HG03575 (cell line): Measurements from ENCODE around the gene LRP1.

Experiments used
- ATAC-seq: cut with Tn5 transposase; IDR thresholded peaks from one replicate; pipeline ENCODE4 v1.9.1; 2021; ENCODE audit not compliant: unreplicated experiment, insufficient number of reproducible peaks, low FRiP score; ENCODE audit errors: extremely low read depth

Gene LRP1

DNA sequence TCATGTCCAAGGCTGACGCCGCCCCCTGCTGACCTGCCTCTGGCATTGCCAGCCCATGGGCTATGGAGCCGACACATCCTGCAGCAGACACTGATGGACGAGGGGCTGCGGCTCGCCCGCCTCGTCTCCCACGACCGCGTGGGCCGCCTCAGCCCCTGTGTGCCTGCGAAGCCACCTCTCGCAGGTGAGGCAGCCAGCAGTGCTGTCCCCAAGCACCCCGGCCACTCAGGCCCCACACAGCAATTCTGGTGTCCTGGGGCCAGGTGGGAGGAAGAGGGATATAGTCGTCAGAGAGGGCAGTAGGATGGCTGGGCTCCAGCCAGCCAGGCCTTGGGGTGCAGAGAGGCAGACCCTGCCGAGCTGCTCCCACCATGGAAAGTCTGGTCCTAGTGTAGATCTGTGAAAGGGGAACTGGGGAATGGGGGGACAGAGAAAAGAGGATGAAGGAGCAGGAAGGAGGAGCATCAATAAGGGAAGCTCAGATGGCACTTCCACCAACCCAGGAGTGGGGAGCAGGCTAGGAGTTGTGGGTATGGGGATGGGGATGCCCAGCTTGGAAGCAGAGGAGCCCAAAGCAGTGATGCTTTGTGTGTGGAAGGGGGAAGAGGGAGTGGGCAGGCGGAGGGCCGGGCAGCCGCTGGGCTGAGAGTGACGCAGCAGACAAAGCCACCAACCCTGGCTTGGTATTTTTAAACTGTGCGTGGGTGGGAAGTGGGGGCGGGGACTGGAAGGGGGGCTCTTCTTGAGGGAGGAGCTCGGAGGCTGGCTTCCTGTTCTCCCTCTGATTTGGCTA is 34.7 kb upstream of the LRP1 start:
- no peak for ATAC-seq

DNA sequence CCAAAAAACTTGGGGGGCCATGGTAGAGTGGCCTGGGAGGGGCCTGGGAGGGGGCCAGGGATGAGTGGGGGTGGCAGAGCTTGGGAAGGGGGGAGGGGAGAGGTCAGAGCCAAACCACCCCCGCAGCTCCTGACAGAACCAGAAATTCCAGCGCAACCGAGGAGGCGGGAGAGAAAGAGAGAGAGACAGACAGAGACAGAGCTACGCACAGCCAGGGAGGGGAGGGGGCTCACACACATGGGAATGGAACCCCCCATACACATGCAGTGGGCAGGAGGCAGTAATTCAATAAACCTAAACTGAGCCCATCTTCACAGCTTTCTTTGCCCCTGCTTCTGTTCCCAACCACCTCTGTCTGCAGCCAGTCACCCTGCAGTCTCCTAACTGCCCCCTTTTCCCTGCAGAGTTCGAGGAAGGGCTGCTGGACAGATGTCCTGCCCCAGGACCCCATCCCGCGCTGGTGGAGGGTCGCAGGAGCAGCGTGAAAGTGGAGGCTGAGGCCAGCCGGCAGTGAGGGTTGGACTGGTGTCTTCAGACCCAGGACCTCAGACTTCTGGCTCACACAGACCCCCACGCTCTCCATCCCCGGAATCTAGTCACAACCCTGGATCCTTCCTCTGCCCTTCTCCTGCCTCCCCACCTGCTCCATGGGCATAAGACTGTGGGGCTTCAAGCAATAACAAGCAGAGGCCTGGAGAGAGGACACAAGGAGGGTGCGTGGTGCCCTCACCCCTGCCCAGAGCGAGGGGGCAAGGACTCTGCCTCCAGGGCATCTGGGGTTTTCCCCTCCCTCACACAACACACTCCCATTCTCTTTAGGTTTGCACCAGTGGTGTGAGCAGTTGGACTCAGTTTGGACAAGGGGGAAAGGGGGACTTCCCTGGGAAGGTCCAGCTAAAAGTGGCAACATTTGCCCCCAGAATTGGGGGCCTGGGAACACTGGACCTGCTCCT is 33.8 kb upstream of the LRP1 start:
- no peak for ATAC-seq

DNA sequence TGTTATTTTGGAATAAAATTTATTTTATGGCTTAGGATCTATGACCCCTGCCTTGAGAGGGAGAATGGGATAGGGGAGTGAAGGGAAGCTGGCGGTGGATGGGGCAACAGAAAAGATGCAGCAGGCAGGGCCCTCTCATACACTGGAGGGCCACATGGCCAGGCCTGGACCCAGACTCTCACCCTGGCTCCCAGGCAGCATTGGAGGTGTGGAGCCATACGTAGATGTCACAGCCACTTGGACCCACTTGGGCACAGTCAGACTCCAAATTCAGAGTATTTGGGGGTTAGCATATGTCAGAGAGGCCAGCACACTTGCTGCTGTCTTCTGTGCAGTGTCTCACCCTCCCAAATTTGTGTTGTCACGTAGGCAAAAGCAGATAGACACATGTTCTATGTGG is 32.8 kb upstream of the LRP1 start:
- no peak for ATAC-seq

DNA sequence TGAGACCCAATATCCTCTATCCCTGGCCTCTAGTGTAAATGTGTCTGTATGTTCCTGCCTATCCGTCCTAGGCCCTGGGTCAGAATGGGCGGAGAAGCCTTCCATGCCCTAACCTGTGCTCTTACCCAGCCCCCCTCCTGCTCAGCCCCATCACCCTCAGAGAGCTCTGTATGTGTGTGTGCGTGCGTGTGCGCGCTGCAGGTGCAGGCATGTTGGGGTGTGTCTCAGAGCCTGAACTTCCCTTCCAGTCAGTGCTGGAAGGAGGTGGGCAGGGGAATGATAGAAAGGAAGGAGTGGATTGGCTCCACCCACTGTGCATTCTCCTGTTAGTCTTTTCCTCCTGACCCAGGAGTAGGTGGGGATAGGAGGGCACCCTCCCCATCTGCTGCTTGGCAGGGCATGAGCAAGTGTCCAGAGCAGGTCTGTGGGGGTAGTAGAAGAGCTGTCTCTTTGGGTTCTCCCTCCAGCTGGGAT is 32.1 kb upstream of the LRP1 start:
- ATAC-seq, result no peak

DNA sequence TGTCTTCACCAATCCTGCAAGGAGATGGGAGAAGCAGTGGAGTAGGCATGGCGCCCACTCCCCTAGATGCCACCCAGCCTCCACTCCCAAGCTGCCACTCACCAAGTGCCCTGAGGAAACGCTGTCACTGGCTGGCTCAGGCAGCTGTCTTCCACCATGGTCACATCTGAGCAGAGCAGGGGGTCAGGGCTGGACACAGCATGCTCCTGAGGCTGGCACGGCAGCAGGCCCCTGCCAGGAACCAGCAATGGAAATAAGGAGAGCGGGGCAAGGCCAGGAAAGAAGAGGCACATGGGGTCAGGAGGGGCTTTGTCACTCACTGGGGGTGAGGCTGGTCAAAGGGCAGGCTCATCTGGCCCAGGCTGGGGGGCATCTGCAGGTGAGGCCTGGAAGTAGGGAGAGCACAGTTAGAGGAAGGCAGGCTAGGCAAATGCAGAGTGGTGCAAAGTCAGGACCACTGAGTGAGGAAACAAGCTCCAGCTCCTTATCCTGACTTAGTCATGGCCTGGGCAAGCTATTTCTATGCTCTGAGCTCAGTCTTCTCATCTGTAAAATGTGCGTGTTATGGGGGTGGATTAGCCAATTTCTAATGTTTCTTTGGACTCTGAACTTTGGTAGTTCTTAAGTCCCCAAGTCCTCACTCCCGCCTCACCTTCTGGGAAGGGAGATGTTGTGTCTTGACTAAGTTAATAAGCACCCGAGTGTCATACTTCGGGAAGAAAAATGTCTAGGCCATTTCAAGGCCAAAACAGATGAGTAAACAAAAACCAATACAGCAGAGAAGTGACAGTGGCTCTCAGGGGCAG is 31.3 kb upstream of the LRP1 start:
- ATAC-seq, result no peak

DNA sequence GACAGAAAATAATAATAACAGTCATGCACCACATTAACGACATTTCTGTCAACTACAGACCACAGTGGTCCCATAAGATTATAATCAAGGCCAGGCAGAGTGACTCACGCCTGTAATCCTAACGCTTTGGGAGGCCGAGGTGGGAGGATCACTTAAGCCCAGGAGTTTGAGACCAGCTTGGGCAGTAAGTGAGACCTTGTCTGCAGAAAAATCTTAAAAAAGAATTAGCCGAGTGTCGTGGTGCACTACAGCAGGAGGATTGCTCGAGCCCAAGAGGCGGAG is 30.8 kb upstream of the LRP1 start:
- no peak for ATAC-seq

DNA sequence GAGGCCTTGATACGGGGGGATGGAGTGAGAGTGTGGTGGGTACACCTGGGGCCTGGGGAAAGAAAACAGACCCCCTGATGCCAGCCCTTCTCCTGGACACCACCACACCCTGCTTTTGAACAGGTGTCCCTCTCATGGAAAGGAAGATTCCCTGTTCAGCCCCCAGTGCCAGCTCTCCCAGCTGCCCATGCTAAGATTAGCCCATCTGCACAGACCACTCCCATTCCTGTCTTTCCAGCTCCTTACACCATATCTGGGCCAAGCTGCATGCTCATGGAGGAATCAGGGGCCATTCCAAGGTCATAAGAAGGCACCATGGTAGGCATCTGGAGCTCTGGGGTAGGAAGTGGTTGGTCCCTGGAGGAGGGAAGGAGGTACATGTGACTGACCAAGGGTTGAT is 29.7 kb upstream of the LRP1 start:
- no peak for ATAC-seq

DNA sequence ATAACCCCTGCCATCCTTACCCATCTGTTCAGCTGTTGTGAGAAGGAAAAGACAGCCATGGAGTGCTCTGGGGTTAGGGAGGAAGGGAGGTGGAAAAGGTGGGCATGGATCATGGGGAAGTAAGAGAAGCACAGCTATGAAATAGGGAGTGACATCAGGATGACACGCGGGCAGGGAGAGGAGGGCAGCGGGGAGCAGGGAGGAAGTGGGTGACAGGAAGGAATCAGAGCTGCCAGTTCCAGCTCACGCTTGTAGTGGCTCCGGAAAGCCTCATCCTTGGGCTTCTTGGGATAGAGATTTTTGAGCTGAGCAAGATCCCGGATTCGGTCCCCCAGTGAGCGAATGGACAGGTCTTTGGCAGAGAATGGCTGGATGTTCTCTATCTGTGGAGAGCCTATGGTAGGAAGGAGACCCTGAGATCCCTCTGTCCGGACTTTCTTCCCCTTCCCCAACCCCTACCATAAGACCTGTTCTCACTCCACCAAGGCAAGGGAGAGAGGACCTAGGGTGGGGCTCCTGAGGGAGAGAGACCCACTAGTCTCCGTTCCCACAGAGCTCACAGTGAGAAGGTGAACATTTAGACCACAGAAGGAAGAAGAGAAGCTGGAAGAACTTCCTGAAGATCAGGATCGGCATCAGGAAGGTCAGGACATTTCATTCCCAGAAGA is 29.1 kb upstream of the LRP1 start:
- ATAC-seq, result no peak

DNA sequence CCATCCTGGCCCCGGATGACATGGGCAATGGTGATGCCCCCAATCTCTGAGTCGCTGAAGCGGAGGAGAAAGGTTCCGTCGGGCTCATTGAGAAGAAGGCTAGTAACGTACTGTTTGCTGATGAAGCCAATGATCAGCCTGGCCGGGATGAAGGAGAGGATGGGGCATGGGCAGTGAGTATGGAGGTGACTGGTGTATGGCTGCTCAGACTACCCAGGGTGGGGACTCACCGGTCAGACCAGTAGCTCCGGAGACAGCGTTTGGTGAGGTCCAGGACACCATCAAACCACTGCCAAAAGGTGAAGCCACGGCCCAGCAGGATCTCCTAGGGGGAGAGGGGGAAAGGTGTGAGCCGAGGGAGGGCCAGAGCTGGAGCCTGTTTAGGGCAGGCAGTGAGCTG is 28.5 kb upstream of the LRP1 start:
- no peak for ATAC-seq

DNA sequence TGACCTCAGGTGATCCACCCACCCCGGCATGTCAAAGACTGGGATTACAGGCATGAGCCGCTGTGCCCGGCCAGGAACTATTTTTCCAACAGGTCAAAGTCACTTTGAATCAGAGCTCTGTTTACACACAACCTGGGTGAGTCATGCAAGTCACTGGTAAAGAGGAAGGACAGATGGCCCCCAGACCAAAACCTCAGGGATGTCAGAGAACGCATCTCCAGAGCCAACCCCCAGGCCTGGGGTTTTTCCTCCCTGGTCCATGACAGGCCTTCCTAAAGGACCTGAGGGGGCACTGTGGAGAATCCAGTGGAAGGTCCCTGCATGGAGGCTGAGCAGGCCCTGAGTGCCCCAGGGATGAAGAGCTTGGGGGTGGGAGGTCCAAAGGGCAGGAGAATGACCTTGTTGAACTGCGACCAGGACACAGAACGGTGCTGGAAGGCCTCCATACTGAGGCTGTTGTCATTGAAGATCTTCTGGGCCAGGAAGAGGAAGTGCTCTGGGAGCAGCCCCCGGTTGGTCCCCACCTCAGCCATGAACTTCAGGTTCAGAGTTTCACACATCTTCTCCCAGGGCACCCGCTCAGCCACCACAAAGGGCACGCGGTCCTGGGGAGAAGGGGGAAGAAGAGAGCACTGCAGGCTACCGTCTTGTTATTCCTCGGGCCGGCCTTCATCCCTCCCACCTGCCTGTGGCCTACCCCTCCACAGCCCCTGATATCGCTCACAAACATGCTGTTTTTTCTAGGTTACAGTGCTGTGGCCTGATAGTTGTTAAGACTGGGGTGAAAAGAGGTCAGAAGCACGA is 26.2 kb upstream of the LRP1 start:
- ATAC-seq, result no peak

DNA sequence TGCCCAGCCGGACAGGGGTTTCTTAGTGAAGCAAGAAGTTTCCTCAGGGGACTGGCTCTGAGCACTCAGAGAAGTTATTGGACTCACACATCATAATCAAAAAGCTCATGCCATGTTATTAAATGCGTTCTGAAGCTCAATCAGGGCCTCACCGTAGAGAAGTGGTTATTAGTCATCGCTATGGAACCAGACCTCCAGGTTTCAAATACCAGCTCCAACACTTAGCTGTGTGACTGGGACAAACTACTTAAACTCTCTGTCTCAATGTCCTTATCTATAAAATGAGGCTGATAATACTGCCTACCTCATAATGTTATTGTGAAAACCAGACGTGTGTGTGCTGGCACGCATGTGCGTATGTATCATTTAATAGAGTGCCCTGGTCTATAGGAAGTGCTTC is 24.4 kb upstream of the LRP1 start:
- no peak for ATAC-seq

DNA sequence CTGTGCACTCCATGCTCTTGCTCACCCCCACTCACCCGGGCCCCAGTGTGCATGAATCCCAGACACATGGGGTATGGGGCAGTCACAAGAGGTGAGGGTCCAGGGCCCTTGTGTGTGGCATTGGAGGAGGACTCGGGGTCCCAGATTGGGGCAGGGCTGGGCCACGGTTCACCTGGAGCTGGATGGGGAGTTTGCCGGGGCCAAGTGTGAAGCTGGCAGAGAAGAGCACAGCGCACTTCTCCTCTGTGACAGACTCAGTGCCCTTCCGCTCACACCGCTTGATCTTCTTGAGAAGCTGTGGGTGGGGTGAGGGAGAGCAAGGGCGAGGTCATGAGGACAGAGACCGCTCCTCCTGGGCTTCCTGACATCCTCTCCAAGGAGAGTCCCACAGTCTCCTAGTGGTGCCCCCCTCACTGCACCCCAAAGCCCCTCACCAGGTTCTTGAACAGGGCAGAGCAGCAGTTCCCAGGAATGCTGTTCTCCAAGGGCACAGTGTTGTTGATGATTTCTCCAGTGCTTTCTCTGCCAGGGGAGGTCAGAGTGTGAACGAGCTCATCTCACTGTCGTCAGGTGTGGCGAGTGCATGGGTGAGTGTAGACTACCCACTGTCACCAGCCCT is 23.9 kb upstream of the LRP1 start:
- ATAC-seq, result no peak

DNA sequence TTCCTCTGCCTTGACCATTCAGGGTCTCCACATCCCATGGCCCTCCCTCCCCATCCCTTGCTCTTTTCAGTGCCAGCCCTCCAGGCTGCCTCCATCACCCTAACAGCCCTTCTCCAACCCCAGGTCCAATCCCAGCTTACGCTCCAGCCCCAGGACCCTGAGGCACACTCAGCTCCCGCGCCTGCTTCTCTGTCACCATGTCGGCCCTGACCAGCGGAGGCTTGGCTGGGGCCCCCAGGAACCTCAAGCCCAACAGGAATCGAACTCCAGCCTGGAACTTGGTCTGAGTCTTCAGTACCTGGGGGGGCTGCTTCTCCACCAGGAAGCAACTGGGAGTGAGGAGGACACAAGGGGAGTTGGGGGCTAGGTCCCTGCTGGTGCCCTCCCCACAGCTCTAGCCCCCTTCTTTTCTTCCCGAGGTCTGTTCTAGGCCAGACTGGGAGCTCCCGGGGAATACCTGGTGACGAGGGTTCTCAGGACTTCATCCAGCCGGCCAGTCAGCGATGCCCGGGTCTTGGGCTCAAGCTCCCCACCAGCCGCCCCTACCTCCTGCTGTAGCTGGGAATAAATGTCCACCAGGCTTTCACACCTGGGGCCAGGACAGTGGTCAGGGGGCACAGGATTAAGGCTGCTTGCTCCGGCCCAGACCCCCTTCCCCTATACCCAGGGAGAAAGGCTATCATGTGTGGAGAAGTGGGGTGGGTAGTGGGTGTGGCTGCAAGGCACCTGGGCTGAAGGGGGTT is 23.1 kb upstream of the LRP1 start:
- no peak for ATAC-seq

DNA sequence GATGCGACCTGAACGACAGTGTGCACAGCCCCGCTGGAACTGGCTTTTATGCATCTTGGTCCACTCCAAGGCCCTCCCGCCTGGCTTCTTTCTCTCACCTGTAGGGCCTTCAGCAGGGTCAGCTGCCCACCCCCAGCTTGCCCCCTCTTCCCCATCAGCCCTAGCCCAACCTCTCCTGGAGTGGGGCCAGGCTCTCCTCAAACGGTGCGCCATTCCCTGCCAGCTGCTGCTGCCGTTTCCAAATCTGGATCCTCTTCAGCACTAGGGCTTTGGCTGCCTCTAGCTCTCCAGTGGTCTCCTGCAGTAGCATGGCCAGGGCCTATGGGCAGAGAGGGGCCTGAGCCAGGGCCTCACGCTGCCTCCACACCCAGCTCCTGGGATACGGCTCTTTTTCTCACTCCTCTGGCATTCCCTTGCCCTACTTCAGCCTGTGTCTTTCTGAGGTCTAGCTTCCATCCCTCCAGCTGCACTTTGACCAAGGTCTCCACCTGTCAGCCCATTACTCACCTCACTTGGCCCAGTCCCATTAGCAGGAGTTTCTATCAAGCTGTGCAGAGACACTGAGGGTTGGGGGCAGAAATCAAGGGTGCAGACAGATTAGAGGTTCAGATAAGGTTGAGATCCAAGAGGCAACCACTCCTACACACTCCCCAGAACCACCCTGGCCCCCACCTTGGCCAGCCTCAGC is 22.1 kb upstream of the LRP1 start:
- no peak for ATAC-seq

DNA sequence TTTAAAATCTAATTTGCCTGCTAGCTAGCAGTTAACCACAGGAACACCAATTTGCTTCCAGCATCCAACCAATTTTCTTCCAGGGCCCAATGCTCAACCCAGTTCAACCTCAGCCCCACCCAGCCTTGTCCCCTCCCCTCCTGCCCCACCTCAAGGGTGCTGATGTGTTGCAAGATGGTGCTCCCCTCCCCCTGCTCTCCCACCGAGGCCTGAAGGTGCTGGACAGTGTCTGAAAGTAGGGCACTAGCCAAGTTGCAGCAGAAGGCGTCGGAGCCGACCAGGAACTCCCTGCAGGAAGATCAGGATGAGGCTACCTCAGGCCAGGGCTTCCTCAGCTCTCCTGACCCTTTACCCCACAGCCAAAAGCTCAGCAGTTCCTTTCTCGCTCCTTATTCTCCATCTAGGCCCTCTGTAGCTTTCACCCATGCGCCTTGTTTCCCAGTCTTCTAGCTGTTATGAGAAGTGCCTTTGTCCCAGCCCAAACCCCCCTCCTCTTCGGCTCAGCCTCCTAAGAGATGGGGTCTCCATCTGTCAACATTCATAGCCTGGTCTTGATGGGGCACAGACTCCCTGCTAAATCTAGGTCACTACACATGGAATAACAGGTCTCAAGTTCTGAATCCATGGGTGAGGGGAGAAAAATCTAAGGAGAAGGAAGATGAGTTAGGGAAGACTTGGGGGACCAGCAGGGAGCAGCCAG is 20.7 kb upstream of the LRP1 start:
- no peak for ATAC-seq
